K562 (cell line): ENCODE results near the gene HOXB5. TPM values are rescaled to one million over a fixed set of nuclear protein-coding genes. Genes with fewer than 3 reads are reported as not detected.

Experiments used
- AFF1 ChIP-seq, 2 experiments: fragments of 450-650 bp; IDR thresholded peaks; 2 replicates each; pipeline ENCODE4 v1.6.1; 2018; ENCODE audit warnings: mild to moderate bottlenecking in 2 of 2, low read depth in 1 of 2; ENCODE audit not compliant: partially characterized antibody in 2 of 2
- CCAR2 ChIP-seq: fragments of 200-400 bp; formaldehyde crosslinking; IDR thresholded peaks from 2 replicates; pipeline ENCODE4 v1.6.1; 2017; ENCODE audit warnings: mild to moderate bottlenecking, low read depth, low read length
- CTCF ChIP-seq, 3 experiments: IDR thresholded peaks in 2 of 3; conservative IDR thresholded peaks in 1 of 3; 2 replicates each; pipeline ENCODE4 v1.5.1; 2011 to 2012; ENCODE audit warnings: low read length in 3 of 3, mild to moderate bottlenecking in 3 of 3, control low read depth in 2 of 3, improper control_type of control experiment in 1 of 3, inconsistent platforms in 1 of 3, low read depth in 1 of 3, mixed read lengths in 1 of 3, moderate library complexity in 1 of 3; ENCODE audit not compliant: insufficient read depth in 2 of 3
- CXXC5 ChIP-seq: fragments of 250-450 bp; sonication (Bioruptor Pico); IDR thresholded peaks from 2 replicates; pipeline ENCODE4 v1.8.0; 2022; ENCODE audit warnings: inconsistent platforms, mild to moderate bottlenecking, moderate library complexity
- ELK3 ChIP-seq: fragments of 450-650 bp; formaldehyde crosslinking; IDR thresholded peaks from 2 replicates; pipeline ENCODE4 v1.4.0; 2020; ENCODE audit warnings: mild to moderate bottlenecking
- GATA2 ChIP-seq: sonication (generic); formaldehyde crosslinking; IDR thresholded peaks from 2 replicates; pipeline ENCODE4 v1.4.0; 2020; ENCODE audit warnings: mild to moderate bottlenecking, missing genetic modification reagents
- GTF2B ChIP-seq: IDR thresholded peaks from 2 replicates; pipeline ENCODE4 v1.6.1; 2011; ENCODE audit not compliant: insufficient read length; ENCODE audit errors: extremely low read depth
- KLF10 ChIP-seq: fragments of 250-450 bp; sonication (Bioruptor Pico); IDR thresholded peaks from 2 replicates; pipeline ENCODE4 v1.6.1; 2021; ENCODE audit warnings: matching md5 sums
- KLF6 ChIP-seq: fragments of 250-450 bp; sonication (Bioruptor Pico); IDR thresholded peaks from 2 replicates; pipeline ENCODE4 v1.4.0; 2020; ENCODE audit warnings: mild to moderate bottlenecking, moderate library complexity, borderline replicate concordance
- MCM3 ChIP-seq: fragments of 450-650 bp; IDR thresholded peaks from 2 replicates; pipeline ENCODE4 v1.6.1; 2016
- NBN ChIP-seq: fragments of 450-650 bp; IDR thresholded peaks from 2 replicates; pipeline ENCODE4 v1.6.1; 2016; ENCODE audit warnings: low read depth, mild to moderate bottlenecking
- PTRF ChIP-seq: fragments of 450-650 bp; IDR thresholded peaks from 2 replicates; pipeline ENCODE4 v1.6.1; 2016; ENCODE audit warnings: mild to moderate bottlenecking, missing genetic modification characterization, missing compliant biosample characterization
- SRSF9 ChIP-seq: fragments of 200-400 bp; formaldehyde crosslinking; IDR thresholded peaks from 2 replicates; pipeline ENCODE4 v1.6.1; 2017; ENCODE audit warnings: low read depth, low read length, borderline replicate concordance
- THRAP3 ChIP-seq: fragments of 450-650 bp; IDR thresholded peaks from 2 replicates; pipeline ENCODE4 v1.6.1; 2016; ENCODE audit warnings: mild to moderate bottlenecking, inconsistent platforms, borderline replicate concordance
- ZC3H8 ChIP-seq: fragments of 450-650 bp; IDR thresholded peaks from 2 replicates; pipeline ENCODE4 v1.6.1; 2017
- ZNF121 ChIP-seq: sonication (generic); formaldehyde crosslinking; conservative IDR thresholded peaks from 2 replicates; pipeline ENCODE4 v1.8.0; 2022; ENCODE audit warnings: missing genetic modification reagents
- ZNF175 ChIP-seq: fragments of 200-800 bp; sonication (Bioruptor generic); IDR thresholded peaks from 2 replicates; pipeline ENCODE4 v1.6.1; 2016; ENCODE audit warnings: low read depth, mild to moderate bottlenecking, missing genetic modification characterization, missing compliant biosample characterization
- ZNF589 ChIP-seq: fragments of 200-800 bp; sonication (Bioruptor generic); IDR thresholded peaks from 2 replicates; pipeline ENCODE4 v1.6.1; 2016; ENCODE audit warnings: low read depth, missing genetic modification characterization, missing compliant biosample characterization
- ZZZ3 ChIP-seq: fragments of 450-650 bp; IDR thresholded peaks from 2 replicates; pipeline ENCODE4 v1.6.1; 2016; ENCODE audit warnings: antibody characterized with exemption, mild to moderate bottlenecking, moderate library complexity
- polyA plus RNA-seq, 8 experiments: library from polyadenylated mRNA; depleted of rRNA in 4 of 8; stranded (reverse) in 5 of 8; unstranded in 3 of 8; fragments of >200 nt; fragmentation: Nextera tagmentation in 2 of 8; fragmentation: Illumina TruSeq in 1 of 8; extraction: Ambion mirVana in 2 of 8; extraction: Trizol in 1 of 8; gene quantifications; 2 replicates each; pipeline versions ENCODE4 v1.2.1 to v1.2.3, GENCODE V29; 2011 to 2014; ENCODE audit warnings: inconsistent platforms in 1 of 8, missing spikeins in 1 of 8
- total RNA-seq, 7 experiments: library from RNA; depleted of rRNA in 6 of 7; stranded (reverse); fragments of >200 nt in 6 of 7; fragmentation: Illumina TruSeq in 2 of 7; extraction: Trizol in 2 of 7; gene quantifications; 2 replicates each; pipeline versions ENCODE4 v1.2.1 to v1.2.3, GENCODE V29; 2011 to 2021; ENCODE audit warnings: low replicate concordance in 1 of 7

The HOXB5 gene
- total and polyA plus RNA-seq, 9 of the 15 experiments (the other 6 are each of a cell fraction or from before 2014, with no cell fraction given): 0.24 to 2.7 (median 0.65) TPM

GRCh38 chr17:48546924-48547807 lies 46.4 kb downstream of the HOXB5 start (continued):
- TF ChIP-seq AFF1 (IDR thresholded peaks at IDR 0.05; ENCODE audit: low read depth in 1 of 2, partially characterized antibody in 2 of 2) (peak; percentile 29 to 49), KLF6 (CRISPR knock-in tag) (peak; percentile 14; the same call in 1 of the 2 replicates), THRAP3 (no peak), SRSF9 (no peak), MCM3 (no peak), ZNF175 (CRISPR knock-in tag) (no peak), ZC3H8 (no peak), ZNF589 (peak; percentile 63), CXXC5 (CRISPR knock-in tag) (peak; percentile 71), CTCF (IDR thresholded peaks at IDR 0.05 in 2 of 3, conservative IDR thresholded peaks at IDR 0.05 in 1 of 3; ENCODE audit: insufficient read depth in 2 of 3, low read depth in 1 of 3, low read length in 3 of 3) (no peak), PTRF (tag) (no peak), GTF2B (peak; percentile 12), GATA2 (CRISPR knock-in tag) (peak; percentile 89), ZNF121 (no peak), NBN (peak; percentile 68; the same call in 1 of the 2 replicates), ZZZ3 (no peak), ELK3 (CRISPR knock-in tag) (no peak), CCAR2 (no peak), KLF10 (CRISPR knock-in tag) (no peak)
